WERI-Rb-1 (cell line): ENCODE results near the gene ARFGAP2.
"Not testable (repeated sequence)": the region's sequence is repeated elsewhere in the genome, so short reads cannot be mapped to it uniquely, and the experiment has no call there.

Experiments used
- DNase-seq: peaks from one replicate; pipeline ENCODE4 v3.0.0-alpha.2; 2020
- H3K27ac ChIP-seq: fragments of 250-450 bp; sonication (Bioruptor Pico); 2 replicates; pipeline ENCODE4 v1.5.1; 2020; ENCODE audit warnings: mild to moderate bottlenecking, moderate library complexity
- H3K27me3 ChIP-seq: fragments of 250-450 bp; sonication (Bioruptor Pico); 2 replicates; pipeline ENCODE4 v1.5.1; 2021; ENCODE audit warnings: mild to moderate bottlenecking, low read depth, moderate library complexity; ENCODE audit not compliant: insufficient read depth, severe bottlenecking
- H3K36me3 ChIP-seq: fragments of 250-450 bp; sonication (Bioruptor Pico); 2 replicates; pipeline ENCODE4 v1.5.1; 2020; ENCODE audit warnings: mild to moderate bottlenecking, moderate library complexity
- H3K4me3 ChIP-seq: 2 replicates; pipeline ENCODE4 v1.5.1; 2011; ENCODE audit warnings: low read depth, mild to moderate bottlenecking, control low read depth, low read length
- H3K9me3 ChIP-seq: fragments of 250-450 bp; sonication (Bioruptor Pico); 2 replicates; pipeline ENCODE4 v1.5.1; 2021; ENCODE audit warnings: mild to moderate bottlenecking, moderate library complexity; ENCODE audit not compliant: severe bottlenecking
- TF ChIP-seq, protein P1 (sequence below): IDR thresholded peaks from 2 replicates; pipeline ENCODE4 v1.5.1; 2011; ENCODE audit warnings: low read depth, mild to moderate bottlenecking, control low read depth, inconsistent platforms, low read length

The ARFGAP2 gene

DNA sequence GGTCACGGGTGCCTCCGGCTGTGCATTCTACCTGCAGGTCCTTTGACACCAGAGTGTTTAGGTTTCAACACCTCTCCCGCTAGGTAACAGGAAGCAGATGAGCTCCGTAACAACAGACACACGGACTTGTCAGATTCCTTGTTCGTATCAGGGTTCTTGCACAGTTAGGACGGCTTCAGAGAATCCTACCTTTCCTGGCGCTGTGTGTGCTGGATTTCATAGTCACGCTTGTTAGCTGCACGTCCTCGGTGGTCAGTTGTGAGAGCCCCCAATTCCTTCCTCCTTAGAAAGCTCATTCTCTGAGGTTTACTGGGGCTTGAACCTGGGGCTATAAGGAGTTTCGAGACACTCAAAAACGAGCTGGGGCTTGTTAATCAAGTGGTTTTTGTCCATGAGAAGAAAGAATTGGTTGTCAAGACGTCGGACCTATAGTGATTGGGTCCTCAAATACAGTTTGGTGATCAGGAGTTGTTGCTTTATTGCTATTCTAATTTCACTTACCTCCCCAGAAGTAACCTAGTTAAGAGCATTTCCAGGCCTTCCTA, 38.8 kb upstream of the ARFGAP2 start:
- Histone ChIP-seq H3K9me3 (no peaks in the 10 kb centered on the region), H3K27ac (peak overlapping the region; percentile 82), H3K36me3 (no peaks in the 10 kb centered on the region; the same call in 1 of the 2 replicates), H3K4me3 (peak overlapping the region; percentile 49), H3K27me3 (no peaks in the 10 kb centered on the region)
- TF ChIP-seq, protein P1, sequence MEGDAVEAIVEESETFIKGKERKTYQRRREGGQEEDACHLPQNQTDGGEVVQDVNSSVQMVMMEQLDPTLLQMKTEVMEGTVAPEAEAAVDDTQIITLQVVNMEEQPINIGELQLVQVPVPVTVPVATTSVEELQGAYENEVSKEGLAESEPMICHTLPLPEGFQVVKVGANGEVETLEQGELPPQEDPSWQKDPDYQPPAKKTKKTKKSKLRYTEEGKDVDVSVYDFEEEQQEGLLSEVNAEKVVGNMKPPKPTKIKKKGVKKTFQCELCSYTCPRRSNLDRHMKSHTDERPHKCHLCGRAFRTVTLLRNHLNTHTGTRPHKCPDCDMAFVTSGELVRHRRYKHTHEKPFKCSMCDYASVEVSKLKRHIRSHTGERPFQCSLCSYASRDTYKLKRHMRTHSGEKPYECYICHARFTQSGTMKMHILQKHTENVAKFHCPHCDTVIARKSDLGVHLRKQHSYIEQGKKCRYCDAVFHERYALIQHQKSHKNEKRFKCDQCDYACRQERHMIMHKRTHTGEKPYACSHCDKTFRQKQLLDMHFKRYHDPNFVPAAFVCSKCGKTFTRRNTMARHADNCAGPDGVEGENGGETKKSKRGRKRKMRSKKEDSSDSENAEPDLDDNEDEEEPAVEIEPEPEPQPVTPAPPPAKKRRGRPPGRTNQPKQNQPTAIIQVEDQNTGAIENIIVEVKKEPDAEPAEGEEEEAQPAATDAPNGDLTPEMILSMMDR: no peak
- no peak for DNase-seq

DNA sequence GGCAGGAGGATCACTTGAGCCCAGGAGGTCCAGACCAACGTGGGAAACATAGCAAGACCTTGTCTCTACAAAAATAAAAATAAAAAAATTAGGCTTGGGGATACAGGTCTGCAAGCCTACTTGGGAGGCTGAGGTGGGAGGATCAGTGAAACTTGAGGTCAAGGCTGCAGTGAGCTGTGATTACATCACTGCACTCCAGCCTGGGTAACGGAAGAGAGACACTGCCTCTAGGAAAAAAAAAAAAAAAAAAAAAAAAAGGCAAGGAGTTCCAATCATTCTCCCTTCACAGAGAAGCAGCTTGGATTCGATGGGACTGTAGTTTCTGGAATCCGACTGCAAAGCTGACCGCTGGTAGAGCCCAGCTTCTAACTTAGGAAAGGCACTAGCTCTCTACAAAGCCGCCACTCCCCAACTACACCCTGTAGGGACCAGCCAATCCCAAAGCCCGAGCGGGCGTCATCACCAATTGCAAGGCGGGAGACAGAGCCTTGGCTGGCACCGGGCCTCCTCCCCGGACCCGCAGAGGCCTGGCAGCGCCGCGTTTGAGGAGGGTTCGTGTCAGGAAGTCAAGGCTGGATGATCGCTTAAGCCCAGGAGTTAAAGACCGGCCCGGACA, 37.4 kb upstream of the ARFGAP2 start:
- no peaks in the 10 kb centered on the region for H3K36me3 ChIP-seq
- no peaks in the 10 kb centered on the region for H3K27me3 ChIP-seq
- no peaks in the 10 kb centered on the region for H3K9me3 ChIP-seq
- H3K4me3 ChIP-seq: no peak overlapping the region
- no peak overlapping the region for H3K27ac ChIP-seq
- TF ChIP-seq, protein P1: no peak
- DNase-seq: no peak

- Histone ChIP-seq H3K4me3 (no peak overlapping the region), H3K9me3 (no peaks in the 10 kb centered on the region), H3K27ac (no peak overlapping the region), H3K36me3 (no peaks in the 10 kb centered on the region), H3K27me3 (no peaks in the 10 kb centered on the region)
- DNase-seq: no peak
- TF ChIP-seq, protein P1: no peak
These were observed 36.3 kb upstream of the ARFGAP2 start for GRCh38 chr11:47212938-47213337.

DNA sequence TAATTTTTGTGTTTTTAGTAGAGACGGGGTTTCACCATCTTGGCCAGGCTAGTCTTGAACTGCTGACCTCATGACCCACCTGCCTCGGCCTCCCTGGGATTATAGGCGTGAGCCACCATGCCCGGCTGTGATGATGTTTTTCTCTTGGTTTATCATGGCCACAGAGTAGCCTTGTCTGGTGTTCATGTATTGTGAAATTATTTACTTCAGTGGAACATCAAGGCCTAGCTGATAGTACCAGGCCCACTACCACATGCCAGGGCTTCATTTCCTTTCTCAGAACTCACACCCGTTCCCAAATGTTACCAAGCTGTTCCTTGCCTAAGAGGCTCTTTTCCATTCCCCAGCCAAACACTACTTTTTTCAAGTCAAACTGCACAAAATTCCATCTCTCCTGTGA, 31.9 kb upstream of the ARFGAP2 start:
- Histone ChIP-seq H3K27me3 (no peaks in the 10 kb centered on the region), H3K27ac (no peak overlapping the region), H3K36me3 (no peaks in the 10 kb centered on the region), H3K9me3 (no peaks in the 10 kb centered on the region), H3K4me3 (no peak overlapping the region)
- TF ChIP-seq, protein P1: no peak
- no peak for DNase-seq

DNA sequence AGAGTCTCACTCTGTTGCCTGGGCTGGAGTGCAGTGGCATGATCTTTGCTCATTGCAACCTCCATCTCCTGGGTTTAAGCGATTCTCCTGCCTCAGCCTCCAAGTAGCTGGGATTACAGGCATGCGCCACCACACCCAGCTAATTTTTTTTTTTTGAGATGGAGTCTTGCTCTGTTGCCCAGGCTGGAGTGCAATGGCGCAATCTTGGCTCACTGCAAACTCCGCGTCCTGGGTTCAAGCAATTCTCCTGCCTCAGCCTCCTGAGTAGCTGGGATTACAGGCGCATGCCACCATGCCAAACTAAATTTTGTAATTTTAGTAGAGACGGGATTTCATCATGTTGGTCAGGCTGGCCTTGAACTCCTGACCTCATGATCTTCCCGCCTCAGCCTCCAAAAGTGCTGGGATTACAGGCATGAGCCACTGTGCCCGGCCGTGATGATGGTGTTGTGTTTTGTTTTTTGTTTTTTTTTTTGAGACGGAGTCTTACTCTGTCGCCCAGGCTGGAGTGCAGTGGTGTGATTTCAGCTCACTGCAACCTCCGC, 31.4 kb upstream of the ARFGAP2 start:
- H3K9me3 ChIP-seq, DNase-seq, H3K27ac ChIP-seq, H3K4me3 ChIP-seq, H3K27me3 ChIP-seq, H3K36me3 ChIP-seq: not testable (repeated sequence)

GRCh38 chr11:47207459-47207858, 30.8 kb upstream of the ARFGAP2 start:
- Histone ChIP-seq H3K9me3 (no peaks in the 10 kb centered on the region), H3K27me3 (no peaks in the 10 kb centered on the region), H3K4me3 (no peak overlapping the region), H3K36me3 (no peaks in the 10 kb centered on the region), H3K27ac (no peak overlapping the region)
- no peak for DNase-seq
- TF ChIP-seq, protein P1: no peak

- H3K9me3 ChIP-seq, H3K36me3 ChIP-seq: not testable (repeated sequence)
These were observed 29.9 kb upstream of the ARFGAP2 start for GRCh38 chr11:47206577-47206976.

More at GRCh38 chr11:47206577-47206976, 29.9 kb upstream of the ARFGAP2 start:
- not testable (repeated sequence) for H3K27me3 ChIP-seq, H3K27ac ChIP-seq, H3K4me3 ChIP-seq, DNase-seq
